ENCODE data around the gene LRRN4CL. TPM values are rescaled to one million over a fixed set of nuclear protein-coding genes. Genes with fewer than 3 reads are reported as not detected.

LRRN4CL gene
- total and polyA plus RNA-seq, 2 of the 8 experiments (the other 6 are each of a cell fraction or from before 2014, with no cell fraction given) = 0.05 to 0.26 TPM

DNA sequence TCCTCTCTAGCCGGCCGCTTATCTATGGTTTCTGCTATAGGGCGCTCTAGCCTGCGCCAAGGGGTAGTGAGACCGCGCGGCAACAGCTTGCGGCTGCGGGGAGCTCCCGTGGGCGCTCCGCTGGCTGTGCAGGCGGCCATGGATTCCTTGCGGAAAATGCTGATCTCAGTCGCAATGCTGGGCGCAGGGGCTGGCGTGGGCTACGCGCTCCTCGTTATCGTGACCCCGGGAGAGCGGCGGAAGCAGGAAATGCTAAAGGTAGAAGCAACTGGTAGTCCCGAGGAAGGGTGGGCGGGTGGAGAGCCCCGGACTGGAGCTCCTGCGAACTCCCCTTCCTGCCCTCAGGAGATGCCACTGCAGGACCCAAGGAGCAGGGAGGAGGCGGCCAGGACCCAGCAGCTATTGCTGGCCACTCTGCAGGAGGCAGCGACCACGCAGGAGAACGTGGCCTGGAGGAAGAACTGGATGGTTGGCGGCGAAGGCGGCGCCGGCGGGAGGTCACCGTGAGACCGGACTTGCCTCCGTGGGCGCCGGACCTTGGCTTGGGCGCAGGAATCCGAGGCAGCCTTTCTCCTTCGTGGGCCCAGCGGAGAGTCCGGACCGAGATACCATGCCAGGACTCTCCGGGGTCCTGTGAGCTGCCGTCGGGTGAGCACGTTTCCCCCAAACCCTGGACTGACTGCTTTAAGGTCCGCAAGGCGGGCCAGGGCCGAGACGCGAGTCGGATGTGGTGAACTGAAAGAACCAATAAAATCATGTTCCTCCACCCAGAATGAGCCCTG is 17.5 kb downstream of the LRRN4CL start, which contains the start of the genes LBHD1 and UQCC3 (continued):
- no peak for TF ChIP-seq EZH2 (IDR thresholded peaks at IDR 0.05; ENCODE audit: low read depth, low read length, severe bottlenecking)
- no peak for TF ChIP-seq CHD2 (IDR thresholded peaks at IDR 0.05; ENCODE audit: low read length)
- TF ChIP-seq NANOG (IDR thresholded peaks at IDR 0.05; ENCODE audit: insufficient read depth, low read depth, low read length, poor library complexity, severe bottlenecking) = no peak
- TF ChIP-seq SAP30 (IDR thresholded peaks at IDR 0.05; ENCODE audit: insufficient read depth, insufficient replicate concordance, low read length) = no peak
- TF ChIP-seq TBP (IDR thresholded peaks at IDR 0.05; ENCODE audit: low read depth, low read length) = peak; percentile 96
- no peak for TF ChIP-seq RXRA (IDR thresholded peaks at IDR 0.05; ENCODE audit: insufficient read depth, low read depth, low read length)
- TF ChIP-seq SP2 (IDR thresholded peaks at IDR 0.05; ENCODE audit: low read length) = peak; percentile 98
- TF ChIP-seq CHD1 (IDR thresholded peaks at IDR 0.05; ENCODE audit: low read depth, low read length) = no peak
- no peak for TF ChIP-seq BRCA1 (IDR thresholded peaks at IDR 0.05; ENCODE audit: low read depth, low read length)
- TF ChIP-seq POLR2A (IDR thresholded peaks at IDR 0.05; ENCODE audit: control extremely low read depth in 1 of 2, low read depth in 2 of 2, low read length in 2 of 2) = peak in 1 of 2 experiments; percentile 71; a peak in 2 of 3 replicates
- peak; percentile 85 for TF ChIP-seq PHF8 (conservative IDR thresholded peaks at IDR 0.05; ENCODE audit: low read depth, low read length)
- TF ChIP-seq KDM5A (IDR thresholded peaks at IDR 0.05; ENCODE audit: low read length) = 0 out of 2 replicates have a peak, but pooled peaks have one; percentile 50
- no peak for TF ChIP-seq SIRT6 (IDR thresholded peaks at IDR 0.05; ENCODE audit: low read length)
- TF ChIP-seq CBX5 (IDR thresholded peaks at IDR 0.05; ENCODE audit: low read depth, low read length) = no peak
- peak; percentile 86 for TF ChIP-seq EGR1 (IDR thresholded peaks at IDR 0.05; ENCODE audit: borderline replicate concordance, low read depth, low read length)
- 0 out of 2 replicates have a peak, but pooled peaks have one; percentile 57 for TF ChIP-seq POLR2AphosphoS5 (IDR thresholded peaks at IDR 0.05; ENCODE audit: low read depth, low read length)
- TF ChIP-seq JUN (IDR thresholded peaks at IDR 0.05; ENCODE audit: low read depth, low read length) = no peak
- TF ChIP-seq TAF7 (optimal IDR thresholded peaks at IDR 0.05; ENCODE audit: borderline replicate concordance, low read depth, low read length) = peak; percentile 69
- no peak for TF ChIP-seq GABPA (IDR thresholded peaks at IDR 0.05; ENCODE audit: borderline replicate concordance, insufficient read depth, low read length)
- no peak for TF ChIP-seq CTCF (IDR thresholded peaks at IDR 0.05; ENCODE audit: control extremely low read depth in 1 of 3, insufficient read depth in 1 of 3, low read depth in 1 of 3, low read length in 3 of 3)
- TF ChIP-seq, protein P1, sequence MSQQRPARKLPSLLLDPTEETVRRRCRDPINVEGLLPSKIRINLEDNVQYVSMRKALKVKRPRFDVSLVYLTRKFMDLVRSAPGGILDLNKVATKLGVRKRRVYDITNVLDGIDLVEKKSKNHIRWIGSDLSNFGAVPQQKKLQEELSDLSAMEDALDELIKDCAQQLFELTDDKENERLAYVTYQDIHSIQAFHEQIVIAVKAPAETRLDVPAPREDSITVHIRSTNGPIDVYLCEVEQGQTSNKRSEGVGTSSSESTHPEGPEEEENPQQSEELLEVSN (IDR thresholded peaks at IDR 0.05) = peak; percentile 17; the same call in 1 of the 2 replicates
- TF ChIP-seq TAF1 (IDR thresholded peaks at IDR 0.05; ENCODE audit: low read depth, low read length) = peak; percentile 95

Measured in H1 (cell line).